HepG2 (cell line): ENCODE data around the gene LAMC3. TPM values are rescaled to one million over a fixed set of nuclear protein-coding genes. Genes with fewer than 3 reads are reported as not detected.
A peak's percentile ranks its signal among the peaks of the same experiment; 100 is the strongest.

Experiments used
- BHLHE40 ChIP-seq: IDR thresholded peaks from 2 replicates; pipeline ENCODE4 v1.6.1; 2011; ENCODE audit warnings: low read length, improper control_type of control experiment
- CENPT ChIP-seq: sonication (generic); formaldehyde crosslinking; IDR thresholded peaks from 2 replicates; pipeline ENCODE4 v1.8.0; 2022; ENCODE audit warnings: low read depth, mild to moderate bottlenecking, moderate library complexity, missing genetic modification reagents
- NFE2L2 ChIP-seq: fragments of 150-350 bp; IDR thresholded peaks from 2 replicates; pipeline ENCODE4 v1.6.1; 2014; ENCODE audit warnings: low read length
- PITX1 ChIP-seq: sonication (generic); formaldehyde crosslinking; IDR thresholded peaks from 2 replicates; pipeline ENCODE4 v1.5.1; 2020; ENCODE audit warnings: mild to moderate bottlenecking, missing genetic modification reagents
- SNRNP70 ChIP-seq: fragments of 200-400 bp; formaldehyde crosslinking; IDR thresholded peaks from 2 replicates; pipeline ENCODE4 v1.6.1; 2017; ENCODE audit warnings: mild to moderate bottlenecking, low read depth, low read length, moderate library complexity
- SOX13 ChIP-seq, 3 experiments: fragments of 450-650 bp in 1 of 3; sonication (generic) in 1 of 3; formaldehyde crosslinking in 1 of 3; IDR thresholded peaks in 2 of 3; conservative IDR thresholded peaks in 1 of 3; 2 replicates each; pipeline versions ENCODE4 v1.5.0 to v1.6.1; 2016 to 2020; ENCODE audit warnings: antibody characterized with exemption in 1 of 3, mild to moderate bottlenecking in 1 of 3, missing compliant biosample characterization in 1 of 3, missing genetic modification reagents in 1 of 3, moderate library complexity in 1 of 3
- TBP ChIP-seq: sonication (generic); formaldehyde crosslinking; IDR thresholded peaks from 2 replicates; pipeline ENCODE4 v1.5.0; 2020; ENCODE audit warnings: missing genetic modification reagents
- TEAD3 ChIP-seq: optimal IDR thresholded peaks from 2 replicates; pipeline ENCODE3; 2016; ENCODE audit warnings: borderline replicate concordance
- TRIM24 ChIP-seq: sonication (generic); formaldehyde crosslinking; IDR thresholded peaks from 2 replicates; pipeline ENCODE4 v1.8.0; 2022; ENCODE audit warnings: mild to moderate bottlenecking, missing genetic modification reagents
- ZFX ChIP-seq: sonication (generic); formaldehyde crosslinking; IDR thresholded peaks from 2 replicates; pipeline ENCODE4 v1.4.0; 2020; ENCODE audit warnings: mild to moderate bottlenecking, low read depth, missing genetic modification reagents, moderate library complexity
- ZKSCAN8 ChIP-seq: IDR thresholded peaks from 2 replicates; pipeline ENCODE4 v1.6.1; 2016; ENCODE audit warnings: borderline replicate concordance, missing genetic modification reagents, missing compliant biosample characterization
- ZNF136 ChIP-seq: sonication (generic); formaldehyde crosslinking; IDR thresholded peaks from 2 replicates; pipeline ENCODE4 v1.8.1; 2022; ENCODE audit warnings: low read depth, mild to moderate bottlenecking, moderate library complexity, missing genetic modification reagents
- ZNF564 ChIP-seq: sonication (generic); formaldehyde crosslinking; IDR thresholded peaks from 2 replicates; pipeline ENCODE4 v1.8.1; 2023; ENCODE audit warnings: mild to moderate bottlenecking, missing genetic modification reagents
- ZNF589 ChIP-seq: sonication (generic); formaldehyde crosslinking; conservative IDR thresholded peaks from 2 replicates; pipeline ENCODE4 v1.8.0; 2022; ENCODE audit warnings: mild to moderate bottlenecking, moderate library complexity, missing genetic modification reagents
- polyA plus RNA-seq, 8 experiments: library from polyadenylated mRNA; depleted of rRNA in 3 of 8; stranded (reverse) in 7 of 8; unstranded in 1 of 8; fragments of >200 nt; fragmentation: Illumina TruSeq in 4 of 8; extraction: Trizol in 4 of 8; gene quantifications; 2 replicates each; pipeline versions ENCODE4 v1.2.1 to v1.2.3, GENCODE V29; 2011 to 2016; ENCODE audit warnings: low read depth in 4 of 8, missing spikeins in 1 of 8, mixed read lengths in 1 of 8; ENCODE audit not compliant: insufficient read depth in 1 of 8
- total RNA-seq, 5 experiments: library from RNA; depleted of rRNA; stranded (reverse); fragments of >200 nt; fragmentation: Illumina TruSeq; extraction: Trizol; gene quantifications; 2 replicates each; pipeline ENCODE4 v1.2.3, GENCODE V29; 2016; ENCODE audit warnings: low read depth in 1 of 5
- TF ChIP-seq, protein P1 (sequence below): sonication (generic); formaldehyde crosslinking; IDR thresholded peaks from 2 replicates; pipeline ENCODE4 v1.4.0; 2020; ENCODE audit warnings: missing genetic modification reagents
- TF ChIP-seq, protein P2 (sequence below): sonication (generic); formaldehyde crosslinking; IDR thresholded peaks from 2 replicates; pipeline ENCODE4 v1.4.0; 2020; ENCODE audit warnings: missing genetic modification reagents, mild to moderate bottlenecking, borderline replicate concordance
- TF ChIP-seq, protein P3 (sequence below): sonication (generic); formaldehyde crosslinking; IDR thresholded peaks from 2 replicates; pipeline ENCODE4 v1.9.0; 2022; ENCODE audit warnings: missing genetic modification reagents, mild to moderate bottlenecking, borderline replicate concordance
- TF ChIP-seq, protein P4 (sequence below), 2 experiments: fragments of 450-650 bp in 1 of 2; sonication (generic) in 1 of 2; formaldehyde crosslinking; IDR thresholded peaks; 2 replicates each; pipeline versions ENCODE4 v1.5.0 to v1.8.0; 2020 to 2022; ENCODE audit warnings: mild to moderate bottlenecking in 1 of 2, missing genetic modification reagents in 1 of 2
- TF ChIP-seq, protein P5 (sequence below): sonication (generic); formaldehyde crosslinking; IDR thresholded peaks from 2 replicates; pipeline ENCODE4 v1.5.1; 2020; ENCODE audit warnings: mild to moderate bottlenecking, missing genetic modification reagents, moderate library complexity
- TF ChIP-seq, protein P6 (sequence below): sonication (generic); formaldehyde crosslinking; conservative IDR thresholded peaks from 2 replicates; pipeline ENCODE4 v1.8.0; 2022; ENCODE audit warnings: missing genetic modification reagents

LAMC3 gene
- total and polyA plus RNA-seq, 2 of the 13 experiments (the other 11 are each of a cell fraction or from before 2014, with no cell fraction given) = 0.07 to 0.57 TPM

DNA sequence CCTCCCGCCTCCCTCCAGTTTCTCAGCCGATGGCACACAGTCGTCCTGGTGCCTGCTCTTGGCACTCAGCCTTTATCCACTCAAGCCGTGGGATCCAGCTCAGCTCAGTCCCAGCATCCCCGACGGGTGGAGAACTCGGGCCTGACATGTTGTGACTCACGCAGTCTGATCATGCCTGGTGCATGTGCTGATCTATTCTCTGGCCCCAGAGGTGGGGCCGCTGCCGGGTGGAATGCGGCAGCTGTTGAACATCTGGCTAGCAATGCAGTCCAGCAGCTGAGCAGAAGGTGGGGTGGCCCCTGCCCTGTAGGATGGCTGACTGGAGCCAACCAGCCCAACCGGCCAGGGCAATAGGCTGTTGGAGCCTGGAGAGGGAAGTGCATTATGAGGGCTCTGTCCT is 85.6 kb downstream of the LAMC3 start (continued):
- TF ChIP-seq, protein P1, sequence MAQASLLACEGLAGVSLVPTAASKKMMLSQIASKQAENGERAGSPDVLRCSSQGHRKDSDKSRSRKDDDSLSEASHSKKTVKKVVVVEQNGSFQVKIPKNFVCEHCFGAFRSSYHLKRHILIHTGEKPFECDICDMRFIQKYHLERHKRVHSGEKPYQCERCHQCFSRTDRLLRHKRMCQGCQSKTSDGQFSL (CRISPR knock-in tag) = no peak
- TF ChIP-seq SOX13 (IDR thresholded peaks at IDR 0.05) (no peak), SOX13 (CRISPR knock-in tag; conservative IDR thresholded peaks at IDR 0.05 in 1 of 2, IDR thresholded peaks at IDR 0.05 in 1 of 2) (no peak), ZNF136 (CRISPR knock-in tag) (no peak), SNRNP70 (no peak), TRIM24 (no peak), PITX1 (CRISPR knock-in tag) (no peak), BHLHE40 (peak; percentile 41; the same call in 1 of the 2 replicates), ZKSCAN8 (CRISPR knock-in tag) (no peak), ZFX (CRISPR knock-in tag) (no peak), ZNF589 (CRISPR knock-in tag) (no peak), CENPT (CRISPR knock-in tag) (no peak), TEAD3 (peak; percentile 73), NFE2L2 (no peak), ZNF564 (CRISPR knock-in tag) (no peak), TBP (no peak)
- TF ChIP-seq, protein P2, sequence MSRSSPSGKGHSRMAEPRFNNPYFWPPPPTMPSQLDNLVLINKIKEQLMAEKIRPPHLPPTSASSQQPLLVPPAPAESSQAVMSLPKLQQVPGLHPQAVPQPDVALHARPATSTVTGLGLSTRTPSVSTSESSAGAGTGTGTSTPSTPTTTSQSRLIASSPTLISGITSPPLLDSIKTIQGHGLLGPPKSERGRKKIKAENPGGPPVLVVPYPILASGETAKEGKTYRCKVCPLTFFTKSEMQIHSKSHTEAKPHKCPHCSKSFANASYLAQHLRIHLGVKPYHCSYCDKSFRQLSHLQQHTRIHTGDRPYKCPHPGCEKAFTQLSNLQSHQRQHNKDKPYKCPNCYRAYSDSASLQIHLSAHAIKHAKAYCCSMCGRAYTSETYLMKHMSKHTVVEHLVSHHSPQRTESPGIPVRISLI = no peak
- TF ChIP-seq, protein P3, sequence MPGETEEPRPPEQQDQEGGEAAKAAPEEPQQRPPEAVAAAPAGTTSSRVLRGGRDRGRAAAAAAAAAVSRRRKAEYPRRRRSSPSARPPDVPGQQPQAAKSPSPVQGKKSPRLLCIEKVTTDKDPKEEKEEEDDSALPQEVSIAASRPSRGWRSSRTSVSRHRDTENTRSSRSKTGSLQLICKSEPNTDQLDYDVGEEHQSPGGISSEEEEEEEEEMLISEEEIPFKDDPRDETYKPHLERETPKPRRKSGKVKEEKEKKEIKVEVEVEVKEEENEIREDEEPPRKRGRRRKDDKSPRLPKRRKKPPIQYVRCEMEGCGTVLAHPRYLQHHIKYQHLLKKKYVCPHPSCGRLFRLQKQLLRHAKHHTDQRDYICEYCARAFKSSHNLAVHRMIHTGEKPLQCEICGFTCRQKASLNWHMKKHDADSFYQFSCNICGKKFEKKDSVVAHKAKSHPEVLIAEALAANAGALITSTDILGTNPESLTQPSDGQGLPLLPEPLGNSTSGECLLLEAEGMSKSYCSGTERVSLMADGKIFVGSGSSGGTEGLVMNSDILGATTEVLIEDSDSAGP (CRISPR knock-in tag) = no peak
- TF ChIP-seq, protein P4, sequence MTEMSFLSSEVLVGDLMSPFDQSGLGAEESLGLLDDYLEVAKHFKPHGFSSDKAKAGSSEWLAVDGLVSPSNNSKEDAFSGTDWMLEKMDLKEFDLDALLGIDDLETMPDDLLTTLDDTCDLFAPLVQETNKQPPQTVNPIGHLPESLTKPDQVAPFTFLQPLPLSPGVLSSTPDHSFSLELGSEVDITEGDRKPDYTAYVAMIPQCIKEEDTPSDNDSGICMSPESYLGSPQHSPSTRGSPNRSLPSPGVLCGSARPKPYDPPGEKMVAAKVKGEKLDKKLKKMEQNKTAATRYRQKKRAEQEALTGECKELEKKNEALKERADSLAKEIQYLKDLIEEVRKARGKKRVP (CRISPR knock-in tag; IDR thresholded peaks at IDR 0.05) = no peak
- TF ChIP-seq, protein P5, sequence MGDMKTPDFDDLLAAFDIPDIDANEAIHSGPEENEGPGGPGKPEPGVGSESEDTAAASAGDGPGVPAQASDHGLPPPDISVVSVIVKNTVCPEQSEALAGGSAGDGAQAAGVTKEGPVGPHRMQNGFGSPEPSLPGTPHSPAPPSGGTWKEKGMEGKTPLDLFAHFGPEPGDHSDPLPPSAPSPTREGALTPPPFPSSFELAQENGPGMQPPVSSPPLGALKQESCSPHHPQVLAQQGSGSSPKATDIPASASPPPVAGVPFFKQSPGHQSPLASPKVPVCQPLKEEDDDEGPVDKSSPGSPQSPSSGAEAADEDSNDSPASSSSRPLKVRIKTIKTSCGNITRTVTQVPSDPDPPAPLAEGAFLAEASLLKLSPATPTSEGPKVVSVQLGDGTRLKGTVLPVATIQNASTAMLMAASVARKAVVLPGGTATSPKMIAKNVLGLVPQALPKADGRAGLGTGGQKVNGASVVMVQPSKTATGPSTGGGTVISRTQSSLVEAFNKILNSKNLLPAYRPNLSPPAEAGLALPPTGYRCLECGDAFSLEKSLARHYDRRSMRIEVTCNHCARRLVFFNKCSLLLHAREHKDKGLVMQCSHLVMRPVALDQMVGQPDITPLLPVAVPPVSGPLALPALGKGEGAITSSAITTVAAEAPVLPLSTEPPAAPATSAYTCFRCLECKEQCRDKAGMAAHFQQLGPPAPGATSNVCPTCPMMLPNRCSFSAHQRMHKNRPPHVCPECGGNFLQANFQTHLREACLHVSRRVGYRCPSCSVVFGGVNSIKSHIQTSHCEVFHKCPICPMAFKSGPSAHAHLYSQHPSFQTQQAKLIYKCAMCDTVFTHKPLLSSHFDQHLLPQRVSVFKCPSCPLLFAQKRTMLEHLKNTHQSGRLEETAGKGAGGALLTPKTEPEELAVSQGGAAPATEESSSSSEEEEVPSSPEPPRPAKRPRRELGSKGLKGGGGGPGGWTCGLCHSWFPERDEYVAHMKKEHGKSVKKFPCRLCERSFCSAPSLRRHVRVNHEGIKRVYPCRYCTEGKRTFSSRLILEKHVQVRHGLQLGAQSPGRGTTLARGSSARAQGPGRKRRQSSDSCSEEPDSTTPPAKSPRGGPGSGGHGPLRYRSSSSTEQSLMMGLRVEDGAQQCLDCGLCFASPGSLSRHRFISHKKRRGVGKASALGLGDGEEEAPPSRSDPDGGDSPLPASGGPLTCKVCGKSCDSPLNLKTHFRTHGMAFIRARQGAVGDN (CRISPR knock-in tag) = peak; percentile 65
- TF ChIP-seq, protein P6, sequence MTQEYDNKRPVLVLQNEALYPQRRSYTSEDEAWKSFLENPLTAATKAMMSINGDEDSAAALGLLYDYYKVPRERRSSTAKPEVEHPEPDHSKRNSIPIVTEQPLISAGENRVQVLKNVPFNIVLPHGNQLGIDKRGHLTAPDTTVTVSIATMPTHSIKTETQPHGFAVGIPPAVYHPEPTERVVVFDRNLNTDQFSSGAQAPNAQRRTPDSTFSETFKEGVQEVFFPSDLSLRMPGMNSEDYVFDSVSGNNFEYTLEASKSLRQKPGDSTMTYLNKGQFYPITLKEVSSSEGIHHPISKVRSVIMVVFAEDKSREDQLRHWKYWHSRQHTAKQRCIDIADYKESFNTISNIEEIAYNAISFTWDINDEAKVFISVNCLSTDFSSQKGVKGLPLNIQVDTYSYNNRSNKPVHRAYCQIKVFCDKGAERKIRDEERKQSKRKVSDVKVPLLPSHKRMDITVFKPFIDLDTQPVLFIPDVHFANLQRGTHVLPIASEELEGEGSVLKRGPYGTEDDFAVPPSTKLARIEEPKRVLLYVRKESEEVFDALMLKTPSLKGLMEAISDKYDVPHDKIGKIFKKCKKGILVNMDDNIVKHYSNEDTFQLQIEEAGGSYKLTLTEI (CRISPR knock-in tag) = no peak
